Lung (tissue), 12 donors: ENCODE results near the gene SOX5. TPM values are rescaled to one million over a fixed set of nuclear protein-coding genes. Genes with fewer than 3 reads are reported as not detected.

Source experiments
- ATAC-seq: fragments of 200-7000 bp; cut with Tn5 transposase; one replicate; pipeline ENCODE4 v1.9.1; 2020; ENCODE audit warnings: moderate number of reproducible peaks; ENCODE audit not compliant: insufficient read depth, low FRiP score
- DNase-seq, 3 donors: peaks; one replicate each; pipeline ENCODE4 v3.0.0-alpha.2; 2013 to 2017
- H3K27ac ChIP-seq, 2 donors: one replicate each; pipeline ENCODE4 v1.5.1; 2013; ENCODE audit warnings: mild to moderate bottlenecking in 2 of 2, moderate library complexity in 2 of 2, control low read depth in 1 of 2, inconsistent platforms in 1 of 2, low read depth in 1 of 2, low read length in 1 of 2
- H3K27me3 ChIP-seq, 3 donors: one replicate each; pipeline ENCODE4 v1.5.1; 2013; ENCODE audit warnings: low read length in 2 of 3; ENCODE audit not compliant: control insufficient read depth in 3 of 3, insufficient read depth in 3 of 3
- H3K36me3 ChIP-seq, 4 donors: one replicate each; pipeline ENCODE4 v1.5.1; 2013; ENCODE audit warnings: low read length in 4 of 4, mild to moderate bottlenecking in 1 of 4, moderate library complexity in 1 of 4; ENCODE audit not compliant: control insufficient read depth in 4 of 4, insufficient read depth in 4 of 4
- H3K4me1 ChIP-seq, 5 donors: one replicate each; pipeline ENCODE4 v1.5.1; 2013; ENCODE audit warnings: low read length in 5 of 5, mild to moderate bottlenecking in 2 of 5, moderate library complexity in 1 of 5; ENCODE audit not compliant: control insufficient read depth in 5 of 5, insufficient read depth in 5 of 5
- H3K4me3 ChIP-seq: one replicate; pipeline ENCODE4 v1.5.1; 2013; ENCODE audit warnings: mild to moderate bottlenecking, control low read depth, moderate library complexity
- H3K9ac ChIP-seq, 2 donors: one replicate each; pipeline ENCODE4 v1.5.1; 2013; ENCODE audit warnings: low read length in 2 of 2, control low read depth in 1 of 2; ENCODE audit not compliant: insufficient read depth in 1 of 2
- H3K9me3 ChIP-seq, 4 donors: one replicate each; pipeline ENCODE4 v1.5.1; 2013; ENCODE audit warnings: low read length in 3 of 4, mild to moderate bottlenecking in 1 of 4, moderate library complexity in 1 of 4; ENCODE audit not compliant: control insufficient read depth in 4 of 4, insufficient read depth in 3 of 4
- CTCF ChIP-seq: IDR thresholded peaks from 2 replicates; pipeline ENCODE4 v1.5.1; 2012; ENCODE audit warnings: mild to moderate bottlenecking; ENCODE audit errors: control extremely low read depth, extremely low read depth
- WGBS, 2 donors: extraction: QIAGEN DNeasy Blood & Tissue Kit; methylation state at CpG; one replicate each; pipeline ENCODE4 v1.1.7; 2013; 5-methylcytosine and 5-hydroxymethylcytosine counted together
- polyA plus RNA-seq, 2 donors: library from polyadenylated mRNA; stranded (reverse); fragments of 200-250 nt; gene quantifications; one replicate each; pipeline ENCODE4 v1.2.1, GENCODE V29; 2013
- total RNA-seq, 2 donors: library from RNA; depleted of rRNA in 1 of 2; stranded (reverse); fragments of >200 nt in 1 of 2; gene quantifications; one replicate each; pipeline ENCODE4 v1.2.1, GENCODE V29; 2014 to 2021
- donor health status: control.
- donor health status: control.
- donor health status: Bipolar disorder and iron deficiency.
- donor health status: healthy.
- donor health status: DM: yes; HTN: yes; CAD: no.

The SOX5 gene
- total and polyA plus RNA-seq, 4 donors: 1.0 to 71.4 (median 7.2) TPM

DNA sequence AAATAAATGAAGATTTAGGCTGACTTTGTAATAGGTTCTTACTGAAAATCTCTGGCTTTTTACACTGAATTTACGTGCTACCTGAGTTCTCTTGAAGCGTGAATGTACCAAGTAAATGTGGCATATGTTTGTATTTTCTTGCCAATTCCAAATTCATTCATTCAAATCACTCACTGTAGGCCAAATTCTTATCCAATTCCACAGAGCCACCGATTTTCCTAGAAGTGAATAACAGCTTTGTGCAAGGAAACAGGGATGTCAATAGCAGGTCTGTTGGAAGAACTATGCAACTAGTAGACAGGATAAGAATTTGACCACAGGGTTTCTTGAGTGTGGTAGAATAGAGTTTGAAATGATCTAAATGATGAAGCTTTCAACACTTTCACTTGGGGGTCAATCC, 86.8 kb downstream of the SOX5 start:
- H3K4me3 ChIP-seq: no peak overlapping the region
- no peaks in the 10 kb centered on the region for H3K4me1 ChIP-seq
- no peak for TF ChIP-seq CTCF
- no peaks in the 10 kb centered on the region for H3K36me3 ChIP-seq
- ATAC-seq (no peak), DNase-seq (no peak)
- no peak overlapping the region for H3K9ac ChIP-seq
- H3K27me3 ChIP-seq: no peaks in the 10 kb centered on the region
- H3K9me3 ChIP-seq: peaks cover 0 to 3% (median 2%) of the 10 kb centered on the region in 4 donors
- H3K27ac ChIP-seq: no peak overlapping the region
- 90 to 96% methylated on average over 3 of the region's 3 CpGs for WGBS, 2 donors

DNA sequence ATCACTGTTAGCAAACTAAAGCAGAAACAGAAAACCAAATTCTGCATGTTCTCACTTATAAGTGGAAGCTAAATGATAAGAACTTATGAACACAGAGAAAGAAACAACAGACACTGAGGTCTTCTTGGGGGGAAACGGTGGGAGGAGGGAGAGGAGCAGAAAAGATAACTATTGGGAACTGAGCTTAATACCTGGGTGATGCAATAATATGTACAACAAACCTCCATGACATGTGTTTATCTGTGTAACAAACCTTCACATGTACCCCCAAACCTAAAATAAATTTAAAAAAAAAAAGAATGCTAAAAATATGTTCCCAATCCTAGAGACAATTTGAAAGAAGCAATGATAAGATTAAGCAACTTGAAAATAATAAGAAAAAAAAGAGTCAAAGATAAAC, 89.5 kb downstream of the SOX5 start:
- 82 to 90% methylated on average over 1 of the region's 1 CpG for WGBS, 2 donors
- no peak for ATAC-seq

GRCh38 chr12:23857178-23857577, 92.3 kb downstream of the SOX5 start:
- no peaks in the 10 kb centered on the region for H3K36me3 ChIP-seq
- H3K27me3 ChIP-seq: no peaks in the 10 kb centered on the region
- TF ChIP-seq CTCF: no peak
- H3K9me3 ChIP-seq: peaks cover 0 to 3% (median 2%) of the 10 kb centered on the region in 4 donors
- DNase-seq (no peak), ATAC-seq (no peak)
- no peaks in the 10 kb centered on the region for H3K4me1 ChIP-seq
- H3K9ac ChIP-seq: no peak overlapping the region
- no peak overlapping the region for H3K4me3 ChIP-seq
- no peak overlapping the region for H3K27ac ChIP-seq

More for the DNA sequence above, 89.5 kb downstream of the SOX5 start:
- no peak for TF ChIP-seq CTCF
- Histone ChIP-seq H3K9ac (no peak overlapping the region), H3K4me1 (no peaks in the 10 kb centered on the region), H3K27me3 (no peaks in the 10 kb centered on the region), H3K9me3 (peaks cover 0 to 3% (median 2%) of the 10 kb centered on the region in 4 donors), H3K36me3 (no peaks in the 10 kb centered on the region), H3K27ac (no peak overlapping the region), H3K4me3 (no peak overlapping the region)
- no peak for DNase-seq

DNA sequence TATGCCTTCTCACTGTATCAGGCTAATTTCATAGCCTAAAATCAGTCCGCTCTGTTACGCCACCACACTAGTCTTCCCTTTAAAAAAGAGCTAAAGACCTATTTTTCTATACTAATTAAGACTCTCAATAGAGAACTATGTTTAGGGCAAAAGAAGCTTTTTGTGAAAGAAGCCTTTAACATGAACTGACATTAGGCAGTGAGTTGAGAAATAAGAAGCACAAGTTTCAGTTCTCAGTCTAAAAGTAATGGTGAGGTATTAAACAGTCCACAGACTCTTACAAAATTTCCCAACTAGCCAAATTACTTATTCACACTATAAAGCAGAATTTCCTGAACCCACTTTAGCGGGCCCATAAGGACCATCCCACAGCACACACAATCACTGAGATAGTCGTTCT, 93.7 kb downstream of the SOX5 start:
- Histone ChIP-seq H3K4me3 (no peak overlapping the region), H3K27me3 (no peaks in the 10 kb centered on the region), H3K4me1 (no peaks in the 10 kb centered on the region), H3K36me3 (no peaks in the 10 kb centered on the region), H3K9me3 (peaks cover 0 to 3% (median 2%) of the 10 kb centered on the region in 4 donors), H3K9ac (no peak overlapping the region), H3K27ac (no peak overlapping the region)
- 71 to 73% methylated on average over 4 of the region's 4 CpGs for WGBS, 2 donors
- ATAC-seq (no peak), DNase-seq (no peak)
- TF ChIP-seq CTCF: no peak
